ENCODE results near the gene GPR143. TPM values are rescaled to one million over a fixed set of nuclear protein-coding genes. Genes with fewer than 3 reads are reported as not detected.
A peak's percentile ranks its signal among the peaks of the same experiment; 100 is the strongest.

Gene GPR143
- total and polyA plus RNA-seq, 4 donors: 0.77 to 2.7 (median 1.5) TPM

- Histone ChIP-seq H3K9me3 (ENCODE audit: control insufficient read depth in 4 of 4, insufficient read depth in 3 of 4, low read length in 3 of 4) (no peaks in the 10 kb centered on the region), H3K4me1 (ENCODE audit: control insufficient read depth in 5 of 5, insufficient read depth in 5 of 5, low read length in 5 of 5) (no peaks in the 10 kb centered on the region), H3K4me3 (no peak overlapping the region), H3K27me3 (ENCODE audit: control insufficient read depth in 3 of 3, insufficient read depth in 3 of 3, low read length in 2 of 3) (peaks cover 0 to 6% (median 5%) of the 10 kb centered on the region in 3 donors), H3K27ac (ENCODE audit: low read depth in 1 of 2, low read length in 1 of 2) (no peak overlapping the region), H3K36me3 (ENCODE audit: control insufficient read depth in 4 of 4, insufficient read depth in 4 of 4, low read length in 4 of 4) (no peaks in the 10 kb centered on the region), H3K9ac (ENCODE audit: insufficient read depth in 1 of 2, low read length in 2 of 2) (no peak overlapping the region)
- 81 to 91% methylated on average over 5 of the region's 5 CpGs for WGBS, 2 donors
- ATAC-seq (ENCODE audit: insufficient read depth, low FRiP score): no peak
- no peak for TF ChIP-seq CTCF (IDR thresholded peaks at IDR 0.05; ENCODE audit: control extremely low read depth, extremely low read depth)
- DNase-seq: no peak
Observed at GRCh38 chrX:9739130-9739529, 26.5 kb downstream of the GPR143 start.

- H3K9me3 ChIP-seq (ENCODE audit: control insufficient read depth in 4 of 4, insufficient read depth in 3 of 4, low read length in 3 of 4): no peaks in the 10 kb centered on the region
- no peak overlapping the region for H3K9ac ChIP-seq (ENCODE audit: insufficient read depth in 1 of 2, low read length in 2 of 2)
- H3K4me3 ChIP-seq: no peak overlapping the region
- DNase-seq: peak in 2 of 3 donors; percentile 43 to 52
- 55 to 62% methylated on average over 3 of the region's 3 CpGs for WGBS, 2 donors
- H3K36me3 ChIP-seq (ENCODE audit: control insufficient read depth in 4 of 4, insufficient read depth in 4 of 4, low read length in 4 of 4): no peaks in the 10 kb centered on the region
- peaks cover 0 to 6% (median 0%) of the 10 kb centered on the region in 3 donors for H3K27me3 ChIP-seq (ENCODE audit: control insufficient read depth in 3 of 3, insufficient read depth in 3 of 3, low read length in 2 of 3)
- ATAC-seq (ENCODE audit: insufficient read depth, low FRiP score): no peak
- no peak overlapping the region for H3K27ac ChIP-seq (ENCODE audit: low read depth in 1 of 2, low read length in 1 of 2)
- no peaks in the 10 kb centered on the region for H3K4me1 ChIP-seq (ENCODE audit: control insufficient read depth in 5 of 5, insufficient read depth in 5 of 5, low read length in 5 of 5)
- no peak for TF ChIP-seq CTCF (IDR thresholded peaks at IDR 0.05; ENCODE audit: control extremely low read depth, extremely low read depth)
Observed at GRCh38 chrX:9738151-9738550, 27.5 kb downstream of the GPR143 start.

GRCh38 chrX:9737363-9737762 is 28.3 kb downstream of the GPR143 start:
- Histone ChIP-seq H3K27ac (ENCODE audit: low read depth in 1 of 2, low read length in 1 of 2) (no peak overlapping the region), H3K4me3 (no peak overlapping the region), H3K4me1 (ENCODE audit: control insufficient read depth in 5 of 5, insufficient read depth in 5 of 5, low read length in 5 of 5) (no peaks in the 10 kb centered on the region), H3K9ac (ENCODE audit: insufficient read depth in 1 of 2, low read length in 2 of 2) (no peak overlapping the region), H3K9me3 (ENCODE audit: control insufficient read depth in 4 of 4, insufficient read depth in 3 of 4, low read length in 3 of 4) (no peaks in the 10 kb centered on the region), H3K36me3 (ENCODE audit: control insufficient read depth in 4 of 4, insufficient read depth in 4 of 4, low read length in 4 of 4) (no peaks in the 10 kb centered on the region), H3K27me3 (ENCODE audit: control insufficient read depth in 3 of 3, insufficient read depth in 3 of 3, low read length in 2 of 3) (peaks cover 0 to 6% (median 0%) of the 10 kb centered on the region in 3 donors)
- no peak for TF ChIP-seq CTCF (IDR thresholded peaks at IDR 0.05; ENCODE audit: control extremely low read depth, extremely low read depth)
- 80 to 84% methylated on average over 7 of the region's 7 CpGs for whole genome bisulfite sequencing, 2 donors
- DNase-seq (no peak), ATAC-seq (ENCODE audit: insufficient read depth, low FRiP score) (no peak)

GRCh38 chrX:9730752-9731151 is 34.9 kb downstream of the GPR143 start:
- Histone ChIP-seq H3K27ac (ENCODE audit: low read depth in 1 of 2, low read length in 1 of 2) (no peak overlapping the region), H3K36me3 (ENCODE audit: control insufficient read depth in 4 of 4, insufficient read depth in 4 of 4, low read length in 4 of 4) (no peaks in the 10 kb centered on the region), H3K4me3 (no peak overlapping the region), H3K27me3 (ENCODE audit: control insufficient read depth in 3 of 3, insufficient read depth in 3 of 3, low read length in 2 of 3) (peaks cover 0 to 6% (median 0%) of the 10 kb centered on the region in 3 donors), H3K9ac (ENCODE audit: insufficient read depth in 1 of 2, low read length in 2 of 2) (no peak overlapping the region), H3K4me1 (ENCODE audit: control insufficient read depth in 5 of 5, insufficient read depth in 5 of 5, low read length in 5 of 5) (no peaks in the 10 kb centered on the region), H3K9me3 (ENCODE audit: control insufficient read depth in 4 of 4, insufficient read depth in 3 of 4, low read length in 3 of 4) (peaks cover 0 to 15% (median 4%) of the 10 kb centered on the region in 4 donors)
- no peak for TF ChIP-seq CTCF (IDR thresholded peaks at IDR 0.05; ENCODE audit: control extremely low read depth, extremely low read depth)
- WGBS, 2 donors: 55 to 58% methylated on average over 1 of the region's 1 CpG
- ATAC-seq (ENCODE audit: insufficient read depth, low FRiP score): no peak
- DNase-seq: no peak

Measured in lung (tissue), 12 donors.